Midbrain (tissue), 1 donor: ENCODE results near the gene ZNF534.
"Not testable (repeated sequence)": the region's sequence is repeated elsewhere in the genome, so short reads cannot be mapped to it uniquely, and the experiment has no call there.

Experiments
- DNase-seq: peaks from one replicate; lab custom pipeline; 2025; lab: John Stamatoyannopoulos, UW

ZNF534 gene

GRCh38 chr19:52428937-52429336, at the start of gene ZNF534:
ZNF534 (plus strand) TSS chr19:52429148; CDS start chr19:52431475, 2,327 bp downstream.
- DNase-seq, result no peak

GRCh38 chr19:52391135-52391534, 37.8 kb upstream of the ZNF534 start:
- no peak for DNase-seq

GRCh38 chr19:52397310-52398080, 31.5 kb upstream of the ZNF534 start, which contains the start of gene ZNF528:
ZNF528 (plus strand) TSS chr19:52397849; CDS start chr19:52402014, 4,165 bp downstream.
- peak; percentile 95 for DNase-seq

DNA sequence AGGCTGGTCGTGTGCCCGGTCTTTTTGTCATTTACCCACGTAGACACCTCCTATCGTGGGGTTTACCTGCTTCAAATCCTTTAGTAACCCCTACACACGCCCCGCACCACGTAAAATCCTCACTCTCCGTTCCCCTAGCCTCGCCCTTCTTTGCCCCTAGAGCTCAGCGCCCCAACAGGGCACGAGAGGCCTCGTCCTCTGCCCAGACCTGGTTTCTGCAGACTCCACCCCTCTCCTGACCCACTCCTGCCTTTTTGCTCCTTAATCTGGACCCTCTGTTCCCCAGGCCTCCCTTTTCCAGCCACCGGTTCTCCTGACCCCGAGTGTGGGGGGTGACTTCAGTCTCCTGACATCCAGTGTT, 30.9 kb upstream of the ZNF534 start:
- no peak for DNase-seq

GRCh38 chr19:52410276-52410675, 18.7 kb upstream of the ZNF534 start:
- no peak for DNase-seq

GRCh38 chr19:52415711-52416110, 13.2 kb upstream of the ZNF534 start:
- DNase-seq, result no peak

DNA sequence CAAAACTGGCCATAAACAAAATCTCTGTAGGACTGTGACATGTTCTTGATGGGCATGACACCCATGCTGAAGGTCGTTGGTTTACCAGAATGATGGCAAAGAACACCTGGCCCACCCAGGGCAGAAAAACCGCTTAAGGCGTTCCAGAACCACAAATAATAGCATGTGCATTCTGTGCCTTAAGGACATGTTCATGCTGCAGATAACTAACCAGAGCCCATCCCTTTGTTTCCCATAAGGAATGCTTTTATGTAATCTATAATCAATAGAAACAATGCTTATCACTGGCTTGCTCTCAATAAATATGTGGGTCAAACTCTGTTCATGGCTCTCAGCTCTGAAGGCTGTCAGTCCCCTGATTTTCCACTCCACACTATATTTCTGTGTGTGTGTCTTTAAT, 13.2 kb downstream of the ZNF534 start:
- no peak for DNase-seq

GRCh38 chr19:52444506-52444905, 15.6 kb downstream of the ZNF534 start:
- DNase-seq, result no peak

DNA sequence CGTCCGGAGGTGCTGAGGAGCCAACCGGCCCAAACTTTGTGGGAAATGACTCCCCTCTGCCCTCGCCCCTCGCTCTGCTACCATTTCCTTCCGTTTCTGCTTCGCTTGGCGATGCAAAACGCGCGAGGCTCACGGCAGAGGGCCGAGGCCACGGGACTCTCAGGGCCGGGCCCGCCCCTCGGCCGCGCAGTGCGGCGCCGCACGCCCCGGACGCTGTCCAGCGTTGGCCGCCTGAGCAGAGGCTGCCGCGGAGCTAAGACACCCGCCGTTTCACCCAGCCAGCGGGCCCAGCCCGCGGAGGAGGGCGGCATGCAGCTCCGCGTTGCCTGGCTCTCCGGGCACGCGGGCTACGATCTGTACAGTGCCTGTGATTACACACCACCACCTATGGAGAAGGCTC, 22.3 kb downstream of the ZNF534 start:
- no peak for DNase-seq

GRCh38 chr19:52453324-52454094, 24.6 kb downstream of the ZNF534 start, which contains the start of gene ZNF578:
ZNF578 (plus strand) TSS chr19:52453553; CDS start chr19:52501846, 48,293 bp downstream.
- peak; percentile 75 for DNase-seq

DNA sequence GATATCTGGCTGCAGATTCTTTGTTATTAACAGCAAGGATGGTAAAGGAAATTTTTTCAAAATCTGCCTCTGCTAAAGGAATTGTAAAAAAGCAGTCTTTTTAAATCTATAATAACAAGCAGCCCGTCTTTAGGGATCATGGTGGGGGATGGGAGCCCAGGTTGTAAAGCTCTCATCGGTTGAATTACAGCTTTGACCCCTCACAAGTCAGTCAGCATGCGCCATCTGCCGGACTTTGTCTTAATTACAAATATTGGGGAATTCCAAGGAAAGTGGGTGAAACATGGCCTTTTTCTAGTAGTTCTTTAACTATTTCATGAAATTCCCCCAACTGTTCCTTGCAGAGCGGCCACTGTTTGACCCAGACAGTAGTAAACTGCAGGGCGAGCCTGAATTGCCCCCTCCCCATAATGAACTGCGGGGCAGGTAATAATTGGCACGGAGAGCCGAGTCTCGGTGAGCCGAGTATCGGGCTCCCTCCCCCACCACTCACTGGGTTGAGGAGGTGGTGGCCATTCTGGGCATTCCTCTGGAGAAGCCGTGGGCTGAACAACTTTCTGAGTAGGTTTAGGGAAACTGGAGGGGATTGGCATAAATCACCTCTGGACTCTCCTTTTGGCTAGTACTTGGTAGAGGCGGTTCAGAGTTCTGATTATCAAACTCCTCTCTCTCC, 36.0 kb downstream of the ZNF534 start:
- no peak for DNase-seq

GRCh38 chr19:52473655-52474350, 44.9 kb downstream of the ZNF534 start:
- DNase-seq, result no peak

DNA sequence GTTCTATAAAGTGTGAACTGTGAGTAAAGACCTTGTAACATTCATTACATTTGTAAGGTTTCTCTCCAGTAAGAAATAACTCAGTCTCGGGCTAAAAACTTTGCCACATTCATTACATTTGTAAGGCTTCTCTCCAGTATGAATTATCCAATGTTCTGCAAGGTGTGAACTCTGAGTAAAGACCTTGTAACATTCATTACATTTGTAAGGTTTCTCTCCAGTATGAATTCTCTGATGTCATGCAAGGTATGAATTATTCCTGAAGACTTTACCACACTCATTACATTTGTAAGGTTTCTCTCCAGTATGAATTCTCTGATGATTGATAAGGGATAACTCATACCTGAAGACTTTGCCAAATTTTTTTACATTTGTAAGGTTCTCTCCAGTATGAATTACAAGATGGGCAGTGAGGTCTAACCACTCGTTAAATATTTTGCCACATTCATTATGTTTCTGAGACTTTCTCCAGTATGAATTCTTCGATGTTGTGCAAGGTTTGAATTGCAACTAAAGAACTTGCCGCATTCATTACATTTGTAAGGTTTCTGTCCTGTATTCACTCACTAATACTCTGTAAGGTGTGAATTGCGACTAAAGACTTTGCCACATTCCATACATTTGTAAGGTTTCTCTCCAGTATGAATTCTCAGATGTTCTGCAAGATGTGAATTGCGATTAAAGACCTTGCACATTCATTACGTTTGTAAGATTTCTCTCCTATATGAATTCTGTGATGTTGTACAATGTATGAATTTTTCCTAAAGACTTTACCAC, 45.6 kb downstream of the ZNF534 start:
- no peak for DNase-seq

GRCh38 chr19:52484111-52484743, 55.3 kb downstream of the ZNF534 start:
- not testable (repeated sequence) for DNase-seq

DNA sequence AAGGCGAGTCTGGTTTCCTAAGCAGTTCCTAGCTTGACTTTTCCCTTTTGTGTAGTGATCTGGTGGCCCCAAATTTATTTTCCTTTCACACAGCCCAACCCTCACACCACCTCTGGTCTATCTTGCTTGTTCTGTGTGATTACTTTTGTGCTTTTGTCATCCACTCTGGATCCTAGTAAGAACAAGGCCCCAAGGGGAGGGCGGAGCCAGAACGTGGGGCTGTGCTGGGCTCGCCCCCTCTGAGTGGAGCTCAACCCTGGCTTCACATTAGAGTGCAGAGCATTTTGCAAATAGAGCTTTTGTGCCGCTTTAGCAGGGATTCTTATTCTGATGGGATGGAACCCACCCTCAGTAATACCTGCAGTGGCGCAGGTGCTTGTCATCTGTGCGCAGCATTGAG, 56.1 kb downstream of the ZNF534 start:
- DNase-seq, result not testable (repeated sequence)

- not testable (repeated sequence) for DNase-seq
Measured at GRCh38 chr19:52485561-52486240, 56.8 kb downstream of the ZNF534 start.

DNA sequence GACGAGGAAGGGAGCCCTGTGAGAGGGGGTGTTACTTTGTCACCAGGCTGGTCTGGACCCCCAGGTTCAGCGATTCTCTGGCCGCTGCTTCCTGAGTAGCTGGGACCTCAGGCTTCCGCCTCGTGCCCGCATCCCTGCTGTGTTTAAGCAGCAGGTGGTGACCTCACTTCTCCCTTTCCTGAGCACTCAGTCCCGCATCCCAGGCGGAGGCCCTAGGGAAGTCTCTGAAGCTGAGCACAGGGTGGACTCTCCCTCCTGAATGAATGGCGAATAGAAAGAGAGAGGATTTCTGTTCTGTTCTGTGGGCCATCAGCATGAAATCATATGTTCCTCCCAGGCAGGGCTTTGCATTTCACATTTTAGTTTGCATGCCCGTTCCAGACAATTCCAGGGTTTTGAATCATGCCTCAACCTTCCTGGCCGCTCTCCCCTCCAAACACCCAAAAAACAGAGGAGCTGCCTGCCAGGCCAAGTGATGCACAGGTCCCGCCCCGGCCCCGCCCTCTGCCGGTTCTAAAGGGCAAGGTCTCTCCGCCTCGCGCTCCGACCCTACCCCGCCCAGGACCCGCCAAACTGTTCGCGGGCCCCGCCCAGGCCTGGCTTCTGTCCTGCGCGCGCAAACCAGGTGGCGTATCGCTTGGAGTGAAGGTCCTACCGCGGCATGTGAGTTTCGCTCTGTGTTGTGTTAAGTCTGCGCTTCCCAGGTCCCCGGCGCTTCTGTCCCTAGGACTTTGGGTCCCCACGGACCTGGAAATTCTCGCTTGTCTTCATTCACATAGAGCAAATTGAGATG, 63.4 kb downstream of the ZNF534 start:
- no peak for DNase-seq

- no peak for DNase-seq
Measured at GRCh38 chr19:52492994-52493470, 64.1 kb downstream of the ZNF534 start.

DNA sequence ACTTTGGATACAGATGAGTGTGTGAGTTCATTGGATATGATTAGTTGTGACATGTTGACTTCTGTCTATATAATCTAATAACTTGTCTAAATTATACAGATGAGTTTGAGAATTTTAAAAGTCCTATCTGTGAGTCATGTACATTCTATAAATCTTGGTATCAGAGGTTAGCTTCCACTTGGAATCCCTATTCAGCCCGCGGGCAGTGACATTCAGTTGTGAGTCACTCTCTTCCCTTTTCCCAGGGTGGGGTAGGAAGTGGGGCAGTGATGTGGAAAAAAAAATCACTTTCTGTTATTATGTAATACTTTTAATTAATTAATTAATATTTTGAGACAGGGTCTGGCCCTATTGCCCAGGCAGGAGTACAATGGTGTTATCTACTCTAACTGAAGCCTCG, 65.6 kb downstream of the ZNF534 start:
- DNase-seq, result no peak
